PC-3 (cell line): ENCODE measurements around the gene EIF6.

Experiments
- EZH2 ChIP-seq: fragments of 300-600 bp; sonication (generic); IDR thresholded peaks from one replicate; pipeline ENCODE4 v1.6.1; 2017; ENCODE audit warnings: antibody characterized with exemption, mild to moderate bottlenecking, low read length; ENCODE audit not compliant: unreplicated experiment
- EZH2phosphoT487 ChIP-seq: fragments of 300-600 bp; sonication (generic); IDR thresholded peaks from 2 replicates; pipeline ENCODE4 v1.6.1; 2018; ENCODE audit warnings: mild to moderate bottlenecking, antibody characterized with exemption, low read length, borderline replicate concordance
- TF ChIP-seq, protein P1 (sequence below): fragments of 300-600 bp; sonication (generic); conservative IDR thresholded peaks from 2 replicates; pipeline ENCODE4 v1.5.1; 2017; ENCODE audit warnings: antibody characterized with exemption, low read depth, mild to moderate bottlenecking, low read length

DNA sequence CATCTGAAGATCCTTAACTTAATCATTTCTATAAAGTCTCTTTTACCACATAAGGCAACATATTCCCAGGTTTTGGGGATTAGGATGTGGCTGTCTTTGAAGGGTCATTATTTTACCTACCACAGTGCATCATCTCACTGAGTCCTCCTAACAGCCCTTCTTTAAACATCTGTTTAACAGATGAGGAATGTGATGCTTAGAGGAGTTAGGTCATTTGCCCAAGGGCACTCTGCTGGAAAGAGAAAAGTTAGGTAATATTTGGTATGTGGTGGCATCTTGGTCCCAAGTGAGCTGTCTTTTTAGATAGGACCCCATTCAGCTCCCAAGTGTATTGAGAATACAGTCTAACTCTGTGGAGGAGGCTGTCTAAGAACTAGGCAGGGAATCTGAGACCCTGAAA lies 47.1 kb downstream of the EIF6 start:
- TF ChIP-seq, protein P1, sequence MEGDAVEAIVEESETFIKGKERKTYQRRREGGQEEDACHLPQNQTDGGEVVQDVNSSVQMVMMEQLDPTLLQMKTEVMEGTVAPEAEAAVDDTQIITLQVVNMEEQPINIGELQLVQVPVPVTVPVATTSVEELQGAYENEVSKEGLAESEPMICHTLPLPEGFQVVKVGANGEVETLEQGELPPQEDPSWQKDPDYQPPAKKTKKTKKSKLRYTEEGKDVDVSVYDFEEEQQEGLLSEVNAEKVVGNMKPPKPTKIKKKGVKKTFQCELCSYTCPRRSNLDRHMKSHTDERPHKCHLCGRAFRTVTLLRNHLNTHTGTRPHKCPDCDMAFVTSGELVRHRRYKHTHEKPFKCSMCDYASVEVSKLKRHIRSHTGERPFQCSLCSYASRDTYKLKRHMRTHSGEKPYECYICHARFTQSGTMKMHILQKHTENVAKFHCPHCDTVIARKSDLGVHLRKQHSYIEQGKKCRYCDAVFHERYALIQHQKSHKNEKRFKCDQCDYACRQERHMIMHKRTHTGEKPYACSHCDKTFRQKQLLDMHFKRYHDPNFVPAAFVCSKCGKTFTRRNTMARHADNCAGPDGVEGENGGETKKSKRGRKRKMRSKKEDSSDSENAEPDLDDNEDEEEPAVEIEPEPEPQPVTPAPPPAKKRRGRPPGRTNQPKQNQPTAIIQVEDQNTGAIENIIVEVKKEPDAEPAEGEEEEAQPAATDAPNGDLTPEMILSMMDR = no peak
- no peak for TF ChIP-seq EZH2
- no peak for TF ChIP-seq EZH2phosphoT487
